ENCODE measurements around the gene PRKAG2. TPM values are rescaled to one million over a fixed set of nuclear protein-coding genes. Genes with fewer than 3 reads are reported as not detected.
"Not testable (repeated sequence)": the region's sequence is repeated elsewhere in the genome, so short reads cannot be mapped to it uniquely, and the experiment has no call there.

PRKAG2 gene
- 10 to 100 TPM; 14.3 to 21.6 (median 17.3) TPM for polyA plus RNA-seq (ENCODE audit: insufficient read depth in 1 of 5, insufficient read length in 5 of 5, low replicate concordance in 1 of 5)
- long read RNA-seq, donor 1, partial matches to known transcripts = 0 of 7 reads
- long read RNA-seq, donor 1, other reads (novel, unspliced or antisense) = 0 of 7 reads
- long read RNA-seq, donor 2 = 0 reads
- long read RNA-seq, donor 3, partial matches to known transcripts = 0 of 2 reads
- long read RNA-seq, donor 3, other reads (novel, unspliced or antisense) = 0 of 2 reads
- long read RNA-seq, donor 4, partial matches to known transcripts = 0 of 1 reads
- long read RNA-seq, donor 4, other reads (novel, unspliced or antisense) = 0 of 1 reads
- long read RNA-seq, donor 5, partial matches to known transcripts = 0 of 2 reads
- long read RNA-seq, donor 5, other reads (novel, unspliced or antisense) = 0 of 2 reads
- long read RNA-seq, donor 6, transcript PRKAG2-203 (12 exons, 2,318 nt) = major isoform, 6 of 7 reads
- long read RNA-seq, donor 6, partial matches to known transcripts = 0 of 7 reads
- long read RNA-seq, donor 6, other reads (novel, unspliced or antisense) = 0 of 7 reads
- long read RNA-seq, donor 7, partial matches to known transcripts = 0 of 4 reads
- long read RNA-seq, donor 7, other reads (novel, unspliced or antisense) = 0 of 4 reads
- long read RNA-seq, donor 8, partial matches to known transcripts = 0 of 1 reads
- long read RNA-seq, donor 8, other reads (novel, unspliced or antisense) = 0 of 1 reads

GRCh38 chr7:151876899-151877777, at the start of gene PRKAG2:
Gene PRKAG2, minus strand, starts transcription at chr7:151877115. Its CDS starts 495 bp downstream, at chr7:151876620.
- DNase-seq = peak in 1 of 2 donors; percentile 58

GRCh38 chr7:151926336-151926712, 49.4 kb upstream of the PRKAG2 start:
- DNase-seq = no peak

- no peak for DNase-seq
Observed at GRCh38 chr7:151925446-151926335, 48.8 kb upstream of the PRKAG2 start.

GRCh38 chr7:151924508-151924907, 47.6 kb upstream of the PRKAG2 start:
- no peak for DNase-seq

GRCh38 chr7:151924001-151924400, 47.1 kb upstream of the PRKAG2 start:
- DNase-seq = no peak

GRCh38 chr7:151923097-151923876, 46.4 kb upstream of the PRKAG2 start:
- peak; percentile 49 to 53 for DNase-seq

- DNase-seq = no peak
Observed at GRCh38 chr7:151921451-151921850, 44.5 kb upstream of the PRKAG2 start.

- no peak for DNase-seq
Observed at GRCh38 chr7:151920488-151920887, 43.6 kb upstream of the PRKAG2 start.

GRCh38 chr7:151919595-151919994, 42.7 kb upstream of the PRKAG2 start:
- no peak for DNase-seq

GRCh38 chr7:151918510-151918843, 41.6 kb upstream of the PRKAG2 start:
- no peak for DNase-seq

- DNase-seq = no peak
Observed at GRCh38 chr7:151917791-151918509, 41.0 kb upstream of the PRKAG2 start.

- DNase-seq = no peak
Observed at GRCh38 chr7:151914051-151914450, 37.1 kb upstream of the PRKAG2 start.

- DNase-seq = not testable (repeated sequence)
Observed at GRCh38 chr7:151910655-151911054, 33.7 kb upstream of the PRKAG2 start.

- not testable (repeated sequence) for DNase-seq
Observed at GRCh38 chr7:151907115-151907514, 30.2 kb upstream of the PRKAG2 start.

GRCh38 chr7:151905766-151906165, 28.9 kb upstream of the PRKAG2 start:
- DNase-seq = no peak

GRCh38 chr7:151905353-151905752, 28.4 kb upstream of the PRKAG2 start:
- DNase-seq = no peak

- no peak for DNase-seq
Observed at GRCh38 chr7:151904270-151904669, 27.4 kb upstream of the PRKAG2 start.

GRCh38 chr7:151903249-151904032, 26.5 kb upstream of the PRKAG2 start:
- DNase-seq = no peak

- no peak for DNase-seq
Observed at GRCh38 chr7:151902311-151902710, 25.4 kb upstream of the PRKAG2 start.
